ENCODE results near the gene DIAPH2. TPM values are rescaled to one million over a fixed set of nuclear protein-coding genes. Genes with fewer than 3 reads are reported as not detected.

Gene DIAPH2
- total RNA-seq, 1 donor from 2014 or later, result 32.9 TPM

DNA sequence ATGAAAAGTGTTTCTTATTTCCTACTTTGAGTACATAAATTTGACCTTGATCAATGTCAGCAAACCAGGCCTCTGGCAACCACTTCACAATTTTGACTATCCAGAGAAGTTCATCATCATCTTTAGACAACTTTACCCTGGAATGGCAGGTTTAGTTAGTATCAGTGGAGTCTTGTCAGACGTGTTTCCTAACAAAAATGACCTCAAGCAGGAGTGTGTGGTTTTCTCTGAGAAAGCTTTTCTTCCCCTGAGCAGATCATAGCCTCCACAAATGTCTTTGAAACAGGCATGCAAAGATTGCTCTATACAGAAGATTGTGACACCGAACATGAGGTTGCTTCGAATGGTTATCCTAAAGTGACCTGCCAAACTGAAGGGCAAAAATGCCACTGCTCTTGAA is 841.3 kb downstream of the DIAPH2 start:
- DNase-seq, result no peak
- Histone ChIP-seq H3K4me1 (no peaks in the 10 kb centered on the region), H3K9me3 (no peaks in the 10 kb centered on the region), H3K36me3 (no peaks in the 10 kb centered on the region), H3K27ac (no peak overlapping the region), H3K27me3 (no peaks in the 10 kb centered on the region), H3K4me3 (no peak overlapping the region)
- ATAC-seq, result no peak
- intact Hi-C loops (cut with DNase I), result no loop called here
- TF ChIP-seq, protein P1, sequence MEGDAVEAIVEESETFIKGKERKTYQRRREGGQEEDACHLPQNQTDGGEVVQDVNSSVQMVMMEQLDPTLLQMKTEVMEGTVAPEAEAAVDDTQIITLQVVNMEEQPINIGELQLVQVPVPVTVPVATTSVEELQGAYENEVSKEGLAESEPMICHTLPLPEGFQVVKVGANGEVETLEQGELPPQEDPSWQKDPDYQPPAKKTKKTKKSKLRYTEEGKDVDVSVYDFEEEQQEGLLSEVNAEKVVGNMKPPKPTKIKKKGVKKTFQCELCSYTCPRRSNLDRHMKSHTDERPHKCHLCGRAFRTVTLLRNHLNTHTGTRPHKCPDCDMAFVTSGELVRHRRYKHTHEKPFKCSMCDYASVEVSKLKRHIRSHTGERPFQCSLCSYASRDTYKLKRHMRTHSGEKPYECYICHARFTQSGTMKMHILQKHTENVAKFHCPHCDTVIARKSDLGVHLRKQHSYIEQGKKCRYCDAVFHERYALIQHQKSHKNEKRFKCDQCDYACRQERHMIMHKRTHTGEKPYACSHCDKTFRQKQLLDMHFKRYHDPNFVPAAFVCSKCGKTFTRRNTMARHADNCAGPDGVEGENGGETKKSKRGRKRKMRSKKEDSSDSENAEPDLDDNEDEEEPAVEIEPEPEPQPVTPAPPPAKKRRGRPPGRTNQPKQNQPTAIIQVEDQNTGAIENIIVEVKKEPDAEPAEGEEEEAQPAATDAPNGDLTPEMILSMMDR (IDR thresholded peaks at IDR 0.05), result no peak

DNA sequence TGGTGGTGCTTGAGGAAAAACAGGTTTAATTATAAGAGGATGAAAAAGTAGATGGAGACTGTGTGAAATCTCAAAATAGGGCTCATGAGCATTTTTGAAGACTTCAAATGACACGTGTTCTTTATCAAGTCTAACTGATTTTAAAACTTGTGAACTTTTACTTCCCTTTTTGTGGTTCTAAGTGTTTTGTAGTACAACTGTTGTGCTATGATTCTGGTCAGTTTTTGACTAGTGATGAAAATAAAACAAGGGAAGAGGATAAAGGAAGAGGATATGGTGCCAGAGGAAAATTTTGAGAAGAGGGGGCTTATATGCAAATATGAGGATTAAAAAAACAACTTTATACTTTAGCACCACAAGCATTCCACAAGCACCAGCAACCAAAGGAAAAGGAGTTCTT is 843.1 kb downstream of the DIAPH2 start:
- no peak for DNase-seq
- no peaks in the 10 kb centered on the region for H3K9me3 ChIP-seq
- no peaks in the 10 kb centered on the region for H3K36me3 ChIP-seq
- no peak overlapping the region for H3K27ac ChIP-seq
- intact Hi-C loops (cut with DNase I), result no loop called here
- H3K4me3 ChIP-seq, result no peak overlapping the region
- TF ChIP-seq, protein P1 (IDR thresholded peaks at IDR 0.05), result no peak
- no peak for ATAC-seq
- H3K4me1 ChIP-seq, result no peaks in the 10 kb centered on the region
- no peaks in the 10 kb centered on the region for H3K27me3 ChIP-seq

DNA sequence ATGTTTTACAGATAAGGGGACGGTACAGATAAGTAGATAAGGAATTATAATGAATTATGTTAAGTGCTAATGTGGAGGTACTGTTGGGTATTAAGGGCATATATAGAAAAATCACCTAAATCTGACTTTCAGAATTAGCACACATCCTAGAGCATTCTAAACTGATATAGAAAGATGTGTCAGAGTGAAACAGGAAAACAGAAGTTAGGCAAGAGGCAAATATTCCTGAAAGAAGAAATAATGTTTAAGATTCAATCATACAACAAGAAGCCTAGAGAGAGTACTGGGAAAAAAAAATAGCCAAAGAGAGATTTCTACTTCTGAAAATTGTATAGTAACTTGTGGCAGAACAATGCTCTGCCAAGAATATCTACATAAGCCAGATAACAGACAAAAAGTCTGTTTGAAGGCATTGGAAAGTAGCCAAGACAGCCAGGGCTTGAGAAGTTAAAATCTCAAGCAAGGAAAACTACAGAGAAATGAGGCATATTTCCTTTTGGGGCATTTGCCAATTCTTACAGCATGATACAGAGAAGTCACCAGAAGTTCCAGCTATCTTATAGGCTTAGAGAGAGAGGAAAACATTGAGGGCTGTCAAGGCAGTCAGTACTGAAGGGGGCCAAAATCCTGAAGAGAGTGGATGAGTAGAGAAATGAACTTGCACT is 845.0 kb downstream of the DIAPH2 start:
- Histone ChIP-seq H3K27me3 (no peaks in the 10 kb centered on the region), H3K4me3 (no peak overlapping the region), H3K27ac (no peak overlapping the region), H3K4me1 (no peaks in the 10 kb centered on the region), H3K9me3 (no peaks in the 10 kb centered on the region), H3K36me3 (no peaks in the 10 kb centered on the region)
- TF ChIP-seq, protein P1 (IDR thresholded peaks at IDR 0.05), result no peak
- ATAC-seq, result no peak
- intact Hi-C loops (cut with DNase I), result no loop called here
- DNase-seq, result no peak

DNA sequence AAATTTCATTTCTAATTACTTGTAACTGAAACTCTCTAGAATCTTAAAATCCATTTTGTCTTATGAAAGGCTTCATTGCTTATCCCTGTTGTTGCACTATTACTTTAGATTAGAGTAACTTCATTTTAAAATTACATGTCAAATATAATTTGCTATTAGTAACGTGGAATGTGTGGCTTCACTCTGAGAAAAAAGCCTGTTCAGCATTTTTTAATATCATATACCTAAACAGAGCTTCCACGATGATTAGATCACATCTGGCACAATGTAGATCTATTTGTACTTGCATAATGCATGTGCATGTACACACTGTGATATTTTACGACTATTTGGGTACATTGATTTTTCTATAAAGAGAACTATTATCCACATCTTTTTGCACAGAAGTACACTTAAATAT is 847.2 kb downstream of the DIAPH2 start:
- Histone ChIP-seq H3K4me3 (no peak overlapping the region), H3K9me3 (no peaks in the 10 kb centered on the region), H3K27ac (no peak overlapping the region), H3K36me3 (no peaks in the 10 kb centered on the region), H3K4me1 (no peaks in the 10 kb centered on the region), H3K27me3 (no peaks in the 10 kb centered on the region)
- intact Hi-C loops (cut with DNase I), result no loop called here
- no peak for DNase-seq
- TF ChIP-seq, protein P1 (IDR thresholded peaks at IDR 0.05), result no peak
- ATAC-seq, result no peak

DNA sequence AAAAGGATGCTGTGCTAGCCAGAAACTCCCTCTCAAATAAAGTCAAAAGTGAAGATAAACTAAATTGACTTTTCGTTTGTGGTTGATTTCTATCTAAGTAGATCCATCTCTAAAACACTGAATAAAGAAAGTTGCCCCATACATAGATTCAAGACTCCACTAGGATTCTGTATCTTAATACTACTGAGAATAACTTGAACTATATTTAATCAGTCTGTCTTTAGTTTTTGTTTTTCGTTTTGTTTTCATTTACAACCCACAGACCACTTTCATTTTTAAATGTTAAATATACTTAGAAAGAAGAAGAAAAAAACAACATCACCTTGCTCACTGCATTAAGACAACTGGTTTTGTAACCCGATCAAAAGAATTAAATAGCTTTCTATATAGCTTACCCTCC is 854.1 kb downstream of the DIAPH2 start:
- ATAC-seq, result no peak
- no peak overlapping the region for H3K4me3 ChIP-seq
- intact Hi-C loops (cut with DNase I), result no loop called here
- H3K4me1 ChIP-seq, result no peaks in the 10 kb centered on the region
- no peak for DNase-seq
- H3K9me3 ChIP-seq, result no peaks in the 10 kb centered on the region
- TF ChIP-seq, protein P1 (IDR thresholded peaks at IDR 0.05), result no peak
- H3K27ac ChIP-seq, result no peak overlapping the region
- H3K27me3 ChIP-seq, result no peaks in the 10 kb centered on the region
- no peaks in the 10 kb centered on the region for H3K36me3 ChIP-seq
